GM19023 (cell line): ENCODE measurements around the gene FAR2.
"Not testable (repeated sequence)": the region's sequence is repeated elsewhere in the genome, so short reads cannot be mapped to it uniquely, and the experiment has no call there.

Experiments
- ATAC-seq: cut with Tn5 transposase; IDR thresholded peaks from one replicate; pipeline ENCODE4 v1.9.1; 2021; ENCODE audit warnings: mild to moderate bottlenecking, moderate library complexity; ENCODE audit not compliant: unreplicated experiment

Gene FAR2

GRCh38 chr12:29152223-29152868 is 3.3 kb downstream of the FAR2 start:
- ATAC-seq, result peak; percentile 70

- ATAC-seq, result no peak
Measured at GRCh38 chr12:29152981-29153630, 4.0 kb downstream of the FAR2 start.

- peak; percentile 45 for ATAC-seq
Measured at GRCh38 chr12:29155079-29155478, 6.0 kb downstream of the FAR2 start.

GRCh38 chr12:29157486-29157946 is 8.4 kb downstream of the FAR2 start:
- ATAC-seq, result no peak

- ATAC-seq, result no peak
Measured at GRCh38 chr12:29158115-29158763, 9.2 kb downstream of the FAR2 start.

GRCh38 chr12:29159661-29160060 is 10.6 kb downstream of the FAR2 start:
- ATAC-seq, result no peak

- no peak for ATAC-seq
Measured at GRCh38 chr12:29160230-29160629, 11.2 kb downstream of the FAR2 start.

- no peak for ATAC-seq
Measured at GRCh38 chr12:29163146-29163545, 14.1 kb downstream of the FAR2 start.

- ATAC-seq, result peak; percentile 100
Measured at GRCh38 chr12:29164477-29165393, 15.7 kb downstream of the FAR2 start.

- ATAC-seq, result no peak
Measured at GRCh38 chr12:29167445-29167844, 18.4 kb downstream of the FAR2 start.

GRCh38 chr12:29167988-29168387 is 18.9 kb downstream of the FAR2 start:
- ATAC-seq, result no peak

GRCh38 chr12:29169978-29170377 is 20.9 kb downstream of the FAR2 start:
- ATAC-seq, result not testable (repeated sequence)

GRCh38 chr12:29170478-29171084 is 21.5 kb downstream of the FAR2 start:
- not testable (repeated sequence) for ATAC-seq

GRCh38 chr12:29171421-29172258 is 22.6 kb downstream of the FAR2 start:
- no peak for ATAC-seq

GRCh38 chr12:29176941-29177340 is 27.9 kb downstream of the FAR2 start:
- ATAC-seq, result no peak

- ATAC-seq, result not testable (repeated sequence)
Measured at GRCh38 chr12:29182247-29182646, 33.2 kb downstream of the FAR2 start.

GRCh38 chr12:29187756-29188155 is 38.7 kb downstream of the FAR2 start:
- ATAC-seq, result no peak

- no peak for ATAC-seq
Measured at GRCh38 chr12:29191267-29191850, 42.3 kb downstream of the FAR2 start.

- no peak for ATAC-seq
Measured at GRCh38 chr12:29198901-29199300, 49.8 kb downstream of the FAR2 start.
